Activated gamma-delta T cell treated with anti-CD3 and anti-CD28 coated beads, Interleukin-2, amount 50 U/mL, for 16 hours (primary cell): Measurements from ENCODE around the gene RACK1.
A peak's percentile ranks its signal among the peaks of the same experiment; 100 is the strongest.
"Not testable (repeated sequence)": the region's sequence is repeated elsewhere in the genome, so short reads cannot be mapped to it uniquely, and the experiment has no call there.

Experiments used
- DNase-seq: peaks from one replicate; pipeline ENCODE4 v3.0.0-alpha.2; 2020; ENCODE audit warnings: low read depth

Gene RACK1

GRCh38 chr5:181214249-181214648 lies 29.5 kb downstream of the RACK1 start:
- DNase-seq = not testable (repeated sequence)

- no peak for DNase-seq
Measured at GRCh38 chr5:181212934-181213333, 30.8 kb downstream of the RACK1 start.

GRCh38 chr5:181212080-181212479 lies 31.6 kb downstream of the RACK1 start:
- DNase-seq = no peak

GRCh38 chr5:181211208-181211607 lies 32.5 kb downstream of the RACK1 start:
- no peak for DNase-seq

- DNase-seq = not testable (repeated sequence)
Measured at GRCh38 chr5:181210698-181211097, 33.0 kb downstream of the RACK1 start.

GRCh38 chr5:181210148-181210547 lies 33.6 kb downstream of the RACK1 start:
- not testable (repeated sequence) for DNase-seq

GRCh38 chr5:181209006-181209405 lies 34.7 kb downstream of the RACK1 start:
- not testable (repeated sequence) for DNase-seq

- no peak for DNase-seq
Measured at GRCh38 chr5:181207960-181208253, 35.8 kb downstream of the RACK1 start.

- peak; percentile 58 for DNase-seq
Measured at GRCh38 chr5:181207214-181207959, 36.3 kb downstream of the RACK1 start.

GRCh38 chr5:181205761-181206649 lies 37.7 kb downstream of the RACK1 start:
- no peak for DNase-seq

- DNase-seq = no peak
Measured at GRCh38 chr5:181204826-181205760, 38.6 kb downstream of the RACK1 start, which contains the start of gene TRIM7. Gene TRIM7, minus strand, starts transcription at chr5:181205196. Its CDS starts 86 bp downstream, at chr5:181205110.

GRCh38 chr5:181204113-181204825 lies 39.4 kb downstream of the RACK1 start:
- DNase-seq = no peak

- no peak for DNase-seq
Measured at GRCh38 chr5:181203777-181204112, 40.0 kb downstream of the RACK1 start.

- no peak for DNase-seq
Measured at GRCh38 chr5:181203093-181203711, 40.5 kb downstream of the RACK1 start.

- DNase-seq = no peak
Measured at GRCh38 chr5:181200816-181201215, 42.9 kb downstream of the RACK1 start.

GRCh38 chr5:181199881-181200638 lies 43.6 kb downstream of the RACK1 start:
- DNase-seq = no peak

- no peak for DNase-seq
Measured at GRCh38 chr5:181198905-181199519, 44.7 kb downstream of the RACK1 start.

- no peak for DNase-seq
Measured at GRCh38 chr5:181198106-181198685, 45.5 kb downstream of the RACK1 start.

GRCh38 chr5:181197326-181197951 lies 46.3 kb downstream of the RACK1 start:
- DNase-seq = no peak
